GM21447 (cell line): Measurements from ENCODE around the gene CRACR2B.

Experiments used
- ATAC-seq: cut with Tn5 transposase; IDR thresholded peaks from one replicate; pipeline ENCODE4 v1.9.1; 2021; ENCODE audit not compliant: unreplicated experiment

The CRACR2B gene

DNA sequence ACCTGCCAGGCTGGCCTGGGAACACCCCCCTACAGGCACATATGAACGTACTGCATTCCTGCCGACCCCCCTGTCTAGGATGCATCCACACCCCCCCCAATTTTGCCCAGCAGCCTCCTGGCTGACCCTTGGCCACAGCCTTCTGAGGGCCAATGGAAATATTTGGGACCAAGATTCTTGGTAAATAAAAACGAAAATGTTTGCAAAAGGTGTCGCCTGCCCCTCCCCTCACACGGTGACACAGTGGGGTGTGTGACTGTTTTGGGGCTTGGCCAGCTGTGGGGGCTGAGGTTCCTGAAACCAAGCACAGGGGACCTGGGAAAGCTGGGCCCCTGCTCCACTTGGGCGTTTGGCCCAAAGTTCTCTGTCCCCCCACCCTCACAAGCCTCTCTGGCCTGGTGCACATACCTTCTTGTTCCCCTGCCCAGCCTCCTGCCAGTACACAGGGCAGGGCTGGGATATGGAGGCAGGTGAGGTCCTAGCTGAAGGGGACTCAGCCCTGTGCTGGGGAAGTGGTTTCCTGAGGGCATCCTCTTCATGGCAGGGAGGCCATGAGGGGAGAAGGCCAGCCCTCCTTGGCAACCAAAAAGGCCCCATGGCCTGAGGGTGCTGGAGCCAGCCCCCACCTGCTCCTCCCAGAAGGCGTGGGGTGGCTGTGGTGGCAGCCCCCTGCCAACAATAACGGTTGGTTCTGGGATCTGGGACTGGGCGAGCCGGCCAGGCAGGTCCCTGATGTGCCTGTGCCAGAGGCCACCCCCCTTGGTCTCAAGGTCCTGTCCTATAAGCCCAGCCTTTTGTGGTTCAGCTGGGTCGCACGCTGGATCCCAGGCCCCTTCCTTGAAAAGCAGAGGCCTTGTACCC lies 2.1 kb upstream of the CRACR2B start:
- no peak for ATAC-seq

DNA sequence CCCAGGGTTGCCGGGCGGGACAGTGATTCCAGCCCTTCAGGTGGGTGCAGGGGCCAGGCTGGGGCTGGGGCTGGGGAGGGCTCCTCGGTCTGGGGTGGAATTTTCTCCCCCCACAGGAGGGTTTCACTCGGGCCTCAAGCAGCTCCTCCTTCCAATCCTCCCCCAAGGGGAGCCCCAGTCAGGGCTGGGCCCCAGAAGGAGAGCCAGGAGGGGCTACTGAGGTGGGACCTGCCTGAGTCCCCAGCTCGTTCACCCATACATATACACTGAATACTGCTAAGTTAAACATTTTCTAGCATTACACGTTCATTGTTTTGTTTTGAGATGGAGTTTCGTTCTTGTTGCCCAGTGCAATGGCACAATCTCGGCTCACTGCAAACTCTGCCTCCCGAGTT lies 1.5 kb upstream of the CRACR2B start:
- no peak for ATAC-seq

DNA sequence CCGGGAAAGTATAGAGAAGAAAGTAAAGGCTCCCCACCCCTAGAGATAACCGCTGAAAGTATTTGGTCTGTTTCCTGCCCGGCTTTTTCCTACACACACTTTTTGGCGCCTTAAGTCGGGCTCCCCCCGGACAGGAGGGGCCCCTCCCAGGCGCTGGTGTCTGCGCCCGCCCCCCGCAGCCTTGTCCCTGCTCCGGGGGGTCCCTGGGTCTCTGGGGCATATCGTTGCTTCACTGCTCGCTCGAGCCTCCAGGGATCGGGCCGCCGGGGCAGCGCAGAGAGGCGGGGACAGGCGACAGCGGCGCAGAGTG lies 928 bp upstream of the CRACR2B start:
- no peak for ATAC-seq

DNA sequence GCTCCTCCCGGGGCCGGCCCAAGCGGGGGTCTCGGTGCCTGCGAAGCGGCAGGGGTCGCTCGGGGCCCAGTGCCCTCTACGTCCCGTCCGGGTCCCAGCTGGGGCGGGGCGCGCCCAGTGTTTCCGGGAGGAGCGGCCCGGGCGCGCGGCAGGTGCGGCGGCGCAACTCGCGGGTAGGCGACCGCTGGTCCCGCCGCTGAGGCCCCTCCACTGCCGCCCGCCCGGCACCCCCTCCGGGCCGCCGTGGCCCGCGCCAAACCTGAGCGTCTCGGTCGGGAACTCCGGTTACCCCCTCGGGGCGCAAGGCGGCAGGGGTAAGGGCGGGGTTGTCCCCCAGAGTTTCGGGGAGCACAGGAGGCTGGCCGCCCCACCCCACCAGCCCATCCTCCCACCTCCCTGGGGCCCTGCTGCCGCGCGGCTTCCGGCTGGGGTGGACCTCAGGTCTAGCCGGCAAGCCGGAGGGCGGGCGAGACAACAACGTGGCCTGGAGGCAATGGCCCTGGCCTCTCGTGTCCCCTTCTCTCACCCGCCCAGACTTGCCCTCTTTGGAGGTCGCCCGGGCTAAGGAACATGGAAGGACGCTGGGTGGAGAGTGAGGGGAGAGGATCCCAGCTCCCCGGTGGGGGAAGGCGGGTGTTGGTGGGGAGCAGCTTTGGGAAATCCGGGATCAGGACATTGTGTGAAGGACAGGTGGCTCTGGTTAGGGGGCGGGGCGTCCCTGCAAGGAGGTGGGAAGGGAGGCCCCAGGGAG lies 398 bp upstream of the CRACR2B start:
- ATAC-seq = peak; percentile 36

DNA sequence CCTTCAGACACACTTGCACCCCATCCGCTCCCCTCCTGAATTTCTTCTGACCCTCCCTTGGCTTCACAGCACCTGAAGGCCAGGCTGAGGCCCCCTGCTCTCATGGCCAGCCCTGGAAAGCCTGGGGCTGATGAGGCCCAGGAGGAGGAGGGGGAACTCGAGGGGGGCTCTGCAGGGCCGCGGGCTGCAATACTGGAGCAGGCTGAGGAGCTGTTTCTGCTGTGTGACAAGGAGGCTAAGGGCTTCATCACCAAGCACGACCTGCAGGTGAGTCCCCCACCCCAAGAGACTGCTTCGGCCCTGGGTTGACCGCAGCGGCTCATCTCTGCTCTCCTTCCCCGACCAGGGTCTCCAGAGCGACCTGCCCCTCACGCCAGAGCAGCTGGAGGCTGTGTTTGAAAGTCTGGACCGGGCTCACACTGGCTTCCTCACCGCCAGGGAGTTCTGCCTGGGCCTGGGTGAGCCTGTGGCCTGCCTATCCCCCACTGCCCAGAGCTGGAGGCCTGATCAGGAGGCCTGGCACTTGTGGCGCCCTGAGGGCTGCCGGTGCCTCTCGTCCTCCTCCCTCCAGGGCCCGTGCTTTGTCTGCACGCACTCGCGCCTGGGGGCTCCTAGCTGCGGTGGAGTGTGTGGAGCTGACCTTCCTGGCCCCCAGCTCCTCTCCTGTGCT lies 922 bp downstream of the CRACR2B start:
- ATAC-seq = no peak

GRCh38 chr11:829176-829846 lies 1.6 kb downstream of the CRACR2B start:
- no peak for ATAC-seq

DNA sequence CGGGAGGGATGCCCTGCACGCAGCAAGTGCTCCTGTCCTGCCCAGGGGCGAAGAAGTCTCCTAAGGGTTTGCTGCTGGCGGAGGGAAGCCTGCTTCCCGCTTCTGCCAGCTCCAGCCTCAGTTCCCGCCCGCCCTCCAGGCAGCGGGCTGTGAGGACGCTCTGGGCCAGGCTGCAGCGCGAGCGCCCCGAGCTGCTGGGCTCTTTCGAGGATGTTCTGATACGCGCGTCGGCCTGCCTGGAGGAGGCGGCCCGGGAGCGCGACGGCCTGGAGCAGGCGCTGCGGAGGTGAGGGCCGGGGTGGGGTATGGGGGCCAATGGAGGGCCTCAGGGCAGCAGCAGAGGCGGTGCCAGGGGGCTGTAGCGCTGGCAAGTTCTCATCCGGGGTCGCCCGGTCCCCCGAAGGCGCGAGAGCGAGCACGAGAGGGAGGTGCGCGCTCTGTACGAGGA lies 2.2 kb downstream of the CRACR2B start:
- no peak for ATAC-seq

DNA sequence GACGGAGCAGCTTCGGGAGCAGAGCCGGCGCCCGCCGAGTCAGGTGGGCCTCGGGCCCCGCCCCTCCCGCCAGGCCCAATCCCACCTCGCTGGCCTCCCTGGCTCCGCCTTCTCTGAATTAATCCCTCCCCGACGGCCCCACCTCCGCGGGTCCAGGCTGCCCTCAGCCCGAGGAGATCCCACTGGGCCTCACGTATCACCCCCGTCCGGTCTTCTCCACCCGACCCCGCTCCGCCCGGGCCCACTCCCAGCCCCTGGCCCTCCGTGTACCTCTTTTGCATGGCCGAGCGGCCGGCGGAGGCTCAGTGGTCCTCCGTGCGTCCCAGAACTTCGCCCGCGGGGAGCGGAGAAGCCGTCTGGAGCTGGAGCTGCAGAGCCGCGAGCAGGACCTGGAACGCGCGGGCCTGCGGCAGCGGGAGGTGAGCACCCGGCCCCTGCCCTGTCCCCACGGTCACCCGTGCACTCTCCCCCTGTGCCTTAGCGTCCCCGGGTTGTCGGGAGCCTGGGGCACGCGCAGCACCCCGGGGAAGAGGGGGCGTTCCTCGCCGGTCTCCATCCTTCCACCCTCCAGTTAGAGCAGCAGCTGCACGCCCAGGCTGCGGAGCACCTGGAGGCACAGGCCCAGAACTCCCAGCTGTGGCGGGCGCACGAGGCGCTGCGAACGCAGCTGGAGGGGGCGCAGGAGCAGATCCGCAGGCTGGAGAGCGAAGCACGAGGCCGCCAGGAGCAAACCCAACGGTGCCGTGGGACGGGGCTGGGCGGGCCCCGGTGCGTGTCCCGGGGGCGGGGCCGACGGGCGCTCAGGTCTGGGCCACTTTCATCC lies 2.8 kb downstream of the CRACR2B start:
- ATAC-seq = peak; percentile 29

- no peak for ATAC-seq
These were observed 3.6 kb downstream of the CRACR2B start for GRCh38 chr11:831118-831864.

DNA sequence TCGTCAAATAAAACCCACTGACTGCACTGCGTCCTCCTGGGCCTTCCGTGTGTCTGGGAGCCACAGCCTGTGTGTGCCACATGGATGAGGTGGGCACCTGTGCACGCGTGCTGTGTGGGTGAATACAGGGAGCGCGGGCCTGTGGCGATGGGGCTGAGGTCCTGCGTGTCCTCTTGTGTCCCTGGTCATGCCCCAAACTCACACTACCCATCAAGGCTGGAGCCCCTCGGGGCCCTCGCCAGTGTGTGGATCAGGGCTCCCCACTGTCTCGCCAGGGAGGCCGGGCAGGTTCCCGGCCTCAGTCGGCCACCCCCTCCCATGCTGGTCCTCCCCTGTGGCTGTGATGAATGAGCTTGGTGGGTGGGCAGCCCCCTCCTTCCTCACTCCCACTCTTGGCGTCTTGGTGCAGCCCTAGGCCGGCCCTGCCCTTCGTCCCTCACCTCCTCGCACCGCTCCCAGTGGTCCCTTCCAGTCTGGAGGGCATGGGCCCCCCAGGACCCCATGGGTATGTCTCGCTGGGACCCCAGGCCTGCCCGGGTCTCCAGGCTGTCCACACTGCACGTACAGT lies 4.3 kb downstream of the CRACR2B start:
- no peak for ATAC-seq

DNA sequence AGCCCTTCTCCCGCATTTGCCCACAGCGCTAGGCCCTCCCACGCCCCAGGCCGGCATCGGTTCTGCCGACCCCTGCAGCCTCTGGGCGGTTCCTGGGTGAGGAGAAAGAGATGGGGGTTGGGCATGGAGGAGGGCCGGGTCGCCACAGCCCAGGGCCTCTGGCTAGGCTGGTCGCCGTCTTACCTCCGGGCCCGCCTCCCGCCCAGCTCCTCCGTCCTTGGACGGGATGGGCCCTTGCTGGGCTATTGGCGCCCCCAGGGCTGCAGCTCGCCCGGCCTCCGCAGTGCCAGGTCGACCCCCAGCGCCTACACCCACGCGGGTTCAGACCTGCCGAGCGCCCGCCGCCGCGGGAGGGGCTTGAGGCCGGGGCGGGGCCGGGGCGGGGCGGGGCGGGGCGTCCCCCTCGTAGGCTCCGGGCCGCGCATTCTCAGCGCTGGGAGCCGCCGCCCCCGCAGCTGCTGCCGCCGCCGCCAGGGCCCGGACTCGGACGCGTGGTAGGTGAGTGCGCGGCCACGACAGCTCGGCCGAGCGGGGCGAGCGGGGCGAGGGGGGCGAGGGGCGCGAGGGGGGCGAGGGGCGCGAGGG lies 4.9 kb downstream of the CRACR2B start, which contains the start of gene CD151:
Gene CD151 (plus strand): TSS at position 424 of the 585 bp plus-strand sequence. CDS start 3,118 bp downstream, outside the sequence.
- ATAC-seq = peak; percentile 32

GRCh38 chr11:833114-833791 lies 5.5 kb downstream of the CRACR2B start:
- peak; percentile 14 for ATAC-seq

DNA sequence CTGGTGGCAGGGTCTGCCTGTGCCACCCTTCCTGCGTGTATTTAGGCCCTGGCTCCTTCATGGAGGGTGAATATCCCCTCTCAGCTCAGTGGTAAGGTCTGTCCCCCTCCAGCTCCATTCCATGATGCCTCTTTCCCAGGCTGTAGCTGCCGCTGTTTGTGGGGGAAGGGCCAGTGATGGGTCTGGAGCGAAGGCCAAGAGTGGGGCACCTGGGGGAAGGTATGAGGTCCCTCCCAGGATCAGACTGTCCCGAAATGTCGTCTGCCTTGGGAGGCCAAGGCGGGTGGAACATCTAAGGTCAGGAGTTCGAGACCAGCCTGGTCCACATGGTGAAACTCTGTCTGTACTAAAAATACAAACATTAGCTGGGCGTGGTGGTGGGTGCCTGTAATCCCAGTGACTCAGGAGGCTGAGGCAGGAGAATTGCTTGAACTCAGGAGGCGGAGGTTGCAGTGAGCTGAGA lies 6.2 kb downstream of the CRACR2B start:
- ATAC-seq = no peak

GRCh38 chr11:834371-835316 lies 6.9 kb downstream of the CRACR2B start:
- ATAC-seq = no peak

DNA sequence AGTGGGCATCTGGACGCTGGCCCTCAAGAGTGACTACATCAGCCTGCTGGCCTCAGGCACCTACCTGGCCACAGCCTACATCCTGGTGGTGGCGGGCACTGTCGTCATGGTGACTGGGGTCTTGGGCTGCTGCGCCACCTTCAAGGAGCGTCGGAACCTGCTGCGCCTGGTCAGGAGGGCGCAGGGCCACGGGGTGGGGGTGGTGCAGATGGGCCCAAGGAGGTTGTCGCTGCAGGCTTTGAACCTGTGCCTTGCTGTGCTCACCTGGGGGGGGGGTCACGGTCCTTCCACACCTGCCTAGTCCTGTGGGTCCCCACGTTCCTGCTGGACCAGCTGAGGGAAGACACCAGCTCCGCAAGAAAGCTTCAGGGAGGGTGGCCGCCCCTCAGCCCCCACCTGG lies 8.6 kb downstream of the CRACR2B start:
- ATAC-seq = no peak

DNA sequence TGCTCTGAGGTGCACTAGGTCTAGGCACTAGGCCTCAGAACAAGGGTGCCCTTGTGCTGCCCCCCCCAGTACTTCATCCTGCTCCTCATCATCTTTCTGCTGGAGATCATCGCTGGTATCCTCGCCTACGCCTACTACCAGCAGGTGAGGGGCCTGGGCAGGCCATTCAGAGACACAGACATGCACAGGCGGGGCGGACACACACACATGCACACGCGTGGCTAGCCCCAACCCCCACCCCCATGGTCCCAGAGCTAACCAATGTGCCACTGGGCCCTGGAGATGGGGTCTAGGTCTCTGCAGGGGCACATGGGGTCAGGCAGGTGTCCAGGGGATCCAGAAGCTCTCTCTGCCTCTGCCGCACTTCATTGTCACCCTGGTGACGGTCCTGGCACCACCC lies 9.0 kb downstream of the CRACR2B start:
- no peak for ATAC-seq
